A673 (cell line): ENCODE results near the gene LCORL. TPM values are rescaled to one million over a fixed set of nuclear protein-coding genes. Genes with fewer than 3 reads are reported as not detected.

Experiments used
- BruUV-seq: library from RNA; stranded (reverse); fragments of 400-500 nt; replicated peaks from 2 replicates; lab custom pipeline; 2021; lab: Mats Ljungman, UMichigan
- CTCF ChIA-PET: fragments of 300-600 bp; sonication (Branson Sonifier 250); formaldehyde crosslinking; loops from one replicate; lab custom pipeline; 2022; ENCODE audit warnings: antibody characterized with exemption; lab: Charles Lee
- POLR2A ChIA-PET: fragments of 300-600 bp; sonication (Branson Sonifier 250); formaldehyde crosslinking; loops from one replicate; lab custom pipeline; 2022; ENCODE audit warnings: antibody characterized with exemption; ENCODE audit not compliant: low non-redundant PET; lab: Charles Lee
- DNase-seq: peaks from one replicate; pipeline ENCODE4 v3.0.0-alpha.2; 2015; ENCODE audit warnings: low spot score
- H3K27ac ChIP-seq: fragments of 200-600 bp; sonication (generic); 2 replicates; pipeline ENCODE4 v1.5.1; 2016; ENCODE audit warnings: mixed run types, low read depth, mild to moderate bottlenecking, mixed read lengths, antibody characterized with exemption, low read length; ENCODE audit not compliant: poor library complexity, severe bottlenecking
- H3K27me3 ChIP-seq: fragments of 200-600 bp; sonication (generic); replicated peaks from 2 replicates; pipeline ENCODE4 v1.6.1; 2017; ENCODE audit warnings: mixed run types, low read depth, mild to moderate bottlenecking, mixed read lengths, antibody characterized with exemption, low read length; ENCODE audit not compliant: insufficient read depth, poor library complexity
- H3K36me3 ChIP-seq: fragments of 200-600 bp; sonication (generic); 2 replicates; pipeline ENCODE4 v1.6.1; 2016; ENCODE audit warnings: mixed run types, mild to moderate bottlenecking, mixed read lengths, antibody characterized with exemption, low read length; ENCODE audit not compliant: insufficient read depth, poor library complexity, severe bottlenecking
- H3K4me1 ChIP-seq: fragments of 200-600 bp; sonication (generic); 2 replicates; pipeline ENCODE4 v1.6.1; 2017; ENCODE audit warnings: mixed run types, mild to moderate bottlenecking, mixed read lengths, antibody characterized with exemption, low read length; ENCODE audit not compliant: insufficient read depth, poor library complexity, severe bottlenecking
- H3K4me3 ChIP-seq: fragments of 200-600 bp; sonication (generic); 2 replicates; pipeline ENCODE4 v1.5.1; 2016; ENCODE audit warnings: low read depth, mixed run types, mild to moderate bottlenecking, mixed read lengths, low read length; ENCODE audit not compliant: poor library complexity, severe bottlenecking
- H3K9me3 ChIP-seq: fragments of 200-600 bp; sonication (generic); 2 replicates; pipeline ENCODE4 v1.6.1; 2016; ENCODE audit warnings: mixed run types, low read depth, mild to moderate bottlenecking, mixed read lengths, antibody characterized with exemption, low read length; ENCODE audit not compliant: poor library complexity, severe bottlenecking
- EZH2 ChIP-seq: fragments of 200-600 bp; sonication (generic); IDR thresholded peaks from 2 replicates; pipeline ENCODE4 v1.6.1; 2017; ENCODE audit warnings: borderline replicate concordance, low read depth, mild to moderate bottlenecking, mixed read lengths, antibody characterized with exemption, low read length; ENCODE audit not compliant: poor library complexity, severe bottlenecking
- intact Hi-C: fragments of 100-400 bp; cut with micrococcal nuclease; formaldehyde crosslinking; loops from one replicate; pipeline ENCODE4 v1.10.0; 2022; ENCODE audit not compliant: unreplicated experiment
- total RNA-seq: library from RNA; stranded (reverse); gene quantifications from 2 replicates; pipeline ENCODE4 v1.2.3, GENCODE V29; 2021
- TF ChIP-seq, protein P1 (sequence below): fragments of 300-800, 200-600 bp; sonication (generic); conservative IDR thresholded peaks from 2 replicates; pipeline ENCODE4 v1.5.1; 2017; ENCODE audit warnings: low read depth, mild to moderate bottlenecking, antibody characterized with exemption, low read length, moderate library complexity, mixed read lengths

The LCORL gene
- total RNA-seq, 1 experiment from 2014 or later, result 29.7 TPM

DNA sequence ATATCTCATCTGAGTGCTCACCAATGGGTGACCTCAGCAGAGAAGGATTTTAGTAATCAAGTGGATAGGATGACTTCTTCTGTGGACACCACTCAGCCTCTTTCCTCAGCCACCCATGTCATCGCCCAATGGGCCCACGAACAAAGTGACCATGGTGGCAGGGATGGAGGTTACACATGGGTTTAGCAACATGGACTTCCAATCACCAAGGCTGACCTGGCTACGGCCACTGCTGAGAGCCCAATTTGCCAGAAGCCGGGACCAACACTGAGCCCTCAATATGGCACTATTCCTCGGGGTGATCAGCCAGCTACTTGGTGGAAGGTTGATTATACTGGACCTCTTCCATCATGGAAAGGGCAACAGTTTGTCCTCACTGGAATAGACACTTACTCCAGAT, 97.4 kb downstream of the LCORL start:
- no TSS peak for BruUV-seq
- Histone ChIP-seq H3K9me3 (no peaks in the 10 kb centered on the region), H3K36me3 (peaks cover 3% of the 10 kb centered on the region), H3K4me3 (no peak overlapping the region), H3K27ac (no peak overlapping the region), H3K27me3 (no peaks in the 10 kb centered on the region), H3K4me1 (no peaks in the 10 kb centered on the region)
- DNase-seq, result no peak
- CTCF ChIA-PET, result no interaction called here
- intact Hi-C loops, result no loop called here
- POLR2A ChIA-PET, result no interaction called here
- TF ChIP-seq, protein P1, sequence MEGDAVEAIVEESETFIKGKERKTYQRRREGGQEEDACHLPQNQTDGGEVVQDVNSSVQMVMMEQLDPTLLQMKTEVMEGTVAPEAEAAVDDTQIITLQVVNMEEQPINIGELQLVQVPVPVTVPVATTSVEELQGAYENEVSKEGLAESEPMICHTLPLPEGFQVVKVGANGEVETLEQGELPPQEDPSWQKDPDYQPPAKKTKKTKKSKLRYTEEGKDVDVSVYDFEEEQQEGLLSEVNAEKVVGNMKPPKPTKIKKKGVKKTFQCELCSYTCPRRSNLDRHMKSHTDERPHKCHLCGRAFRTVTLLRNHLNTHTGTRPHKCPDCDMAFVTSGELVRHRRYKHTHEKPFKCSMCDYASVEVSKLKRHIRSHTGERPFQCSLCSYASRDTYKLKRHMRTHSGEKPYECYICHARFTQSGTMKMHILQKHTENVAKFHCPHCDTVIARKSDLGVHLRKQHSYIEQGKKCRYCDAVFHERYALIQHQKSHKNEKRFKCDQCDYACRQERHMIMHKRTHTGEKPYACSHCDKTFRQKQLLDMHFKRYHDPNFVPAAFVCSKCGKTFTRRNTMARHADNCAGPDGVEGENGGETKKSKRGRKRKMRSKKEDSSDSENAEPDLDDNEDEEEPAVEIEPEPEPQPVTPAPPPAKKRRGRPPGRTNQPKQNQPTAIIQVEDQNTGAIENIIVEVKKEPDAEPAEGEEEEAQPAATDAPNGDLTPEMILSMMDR, result no peak
- TF ChIP-seq EZH2, result no peak

DNA sequence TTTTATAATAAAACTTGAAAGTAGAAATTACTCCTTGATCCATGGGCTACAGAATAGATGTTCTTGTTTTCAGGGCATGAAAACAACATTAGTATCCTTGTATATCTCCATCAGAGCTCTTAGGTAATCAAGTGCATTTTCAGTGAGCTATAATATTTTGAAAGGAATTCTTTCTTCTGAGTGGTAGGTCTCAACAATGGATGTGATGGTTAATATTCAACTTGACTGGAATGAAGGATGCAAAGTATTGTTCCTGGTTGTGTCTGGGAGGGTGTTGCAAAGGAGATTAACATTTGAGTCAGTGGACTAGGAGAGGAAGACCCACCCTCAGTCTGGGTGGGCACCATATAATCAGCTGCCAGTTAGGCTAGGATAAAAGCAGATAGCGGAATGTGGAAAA, 100.1 kb downstream of the LCORL start:
- POLR2A ChIA-PET, result no interaction called here
- Histone ChIP-seq H3K4me3 (no peak overlapping the region), H3K27me3 (no peaks in the 10 kb centered on the region), H3K27ac (no peak overlapping the region), H3K9me3 (no peaks in the 10 kb centered on the region), H3K4me1 (no peaks in the 10 kb centered on the region), H3K36me3 (no peaks in the 10 kb centered on the region)
- no TSS peak for BruUV-seq
- intact Hi-C loops, result no loop called here
- DNase-seq, result no peak
- CTCF ChIA-PET, result no interaction called here
- TF ChIP-seq EZH2, result no peak
- TF ChIP-seq, protein P1, result no peak

DNA sequence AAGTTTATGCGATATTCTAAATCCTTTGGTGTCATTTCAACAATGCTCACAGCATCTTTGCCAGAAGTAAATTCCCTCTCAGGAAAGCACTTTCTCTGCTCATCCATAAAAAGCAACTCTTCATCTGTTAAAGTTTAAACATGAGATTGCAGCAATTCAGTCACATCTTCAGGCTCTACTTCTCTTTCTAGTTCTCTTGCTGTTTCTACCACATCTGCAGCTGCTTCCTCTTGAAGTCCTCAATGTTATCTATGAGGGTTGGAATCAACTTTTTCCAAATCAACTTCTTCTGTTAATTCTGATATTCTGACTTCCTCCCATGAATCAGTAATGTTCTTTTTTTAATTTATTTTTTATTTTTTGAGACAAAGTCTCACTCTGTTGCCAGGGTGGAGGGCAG, 100.9 kb downstream of the LCORL start:
- H3K27ac ChIP-seq, result no peak overlapping the region
- no peak overlapping the region for H3K4me3 ChIP-seq
- intact Hi-C loops, result no loop called here
- no peaks in the 10 kb centered on the region for H3K36me3 ChIP-seq
- ChIA-PET POLR2A (no interaction called here), CTCF (no interaction called here)
- BruUV-seq, result no TSS peak
- H3K27me3 ChIP-seq, result no peaks in the 10 kb centered on the region
- no peaks in the 10 kb centered on the region for H3K9me3 ChIP-seq
- no peaks in the 10 kb centered on the region for H3K4me1 ChIP-seq
- no peak for TF ChIP-seq EZH2
- DNase-seq, result no peak

DNA sequence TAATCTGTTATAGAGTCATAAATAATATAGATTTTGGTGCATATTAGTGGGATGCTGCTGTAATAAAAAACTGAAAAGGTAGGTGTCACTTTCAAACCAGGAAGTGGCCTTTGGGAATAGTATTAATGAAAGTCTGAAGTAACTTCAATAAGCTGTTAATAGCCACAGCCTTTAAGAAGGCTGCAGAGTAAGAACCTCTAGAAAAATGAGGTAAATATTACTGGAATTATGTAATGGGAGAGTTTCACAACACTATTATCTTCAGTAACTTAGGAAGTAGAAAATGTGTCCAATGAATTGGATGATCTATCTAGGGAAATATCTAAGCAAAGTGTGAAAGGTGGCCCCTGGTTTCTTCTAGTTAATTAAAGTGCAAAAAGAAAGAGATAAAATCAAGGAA, 106.1 kb downstream of the LCORL start:
- ChIA-PET POLR2A (no interaction called here), CTCF (no interaction called here)
- no peak for TF ChIP-seq EZH2
- TF ChIP-seq, protein P1, result no peak
- Histone ChIP-seq H3K9me3 (no peaks in the 10 kb centered on the region), H3K4me3 (no peak overlapping the region), H3K4me1 (no peaks in the 10 kb centered on the region), H3K27ac (no peak overlapping the region), H3K27me3 (no peaks in the 10 kb centered on the region), H3K36me3 (no peaks in the 10 kb centered on the region)
- no TSS peak for BruUV-seq
- intact Hi-C loops, result no loop called here
- no peak for DNase-seq
